Superior temporal gyrus (tissue), 1 donor: Measurements from ENCODE around the gene TMEM140.
"Not testable (repeated sequence)": the region's sequence is repeated elsewhere in the genome, so short reads cannot be mapped to it uniquely, and the experiment has no call there.

Experiments
- DNase-seq: peaks from one replicate; pipeline ENCODE4 v3.0.0-alpha.2; 2016; ENCODE audit errors: extremely low spot score

TMEM140 gene

DNA sequence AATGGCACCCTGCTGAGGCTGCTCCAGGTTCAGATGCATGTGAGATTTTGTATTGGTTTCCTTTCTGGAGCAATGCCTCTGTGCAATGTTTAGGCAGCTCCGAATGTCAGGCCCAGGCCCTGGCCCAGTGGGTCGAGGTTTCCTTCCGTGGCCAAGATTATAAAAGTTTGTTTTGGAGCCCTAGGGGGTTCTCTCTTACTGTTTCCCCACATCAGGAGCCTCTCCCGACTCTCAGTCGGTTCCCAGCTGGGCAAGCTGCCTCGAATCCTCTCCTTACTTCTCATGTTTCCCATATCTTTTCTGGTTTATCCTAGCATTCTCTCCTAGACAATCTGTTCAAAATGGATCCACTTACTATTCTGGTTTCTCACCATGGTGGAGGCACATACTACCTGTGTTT lies 11.0 kb downstream of the TMEM140 start:
- DNase-seq = no peak

- no peak for DNase-seq
Measured at GRCh38 chr7:135159359-135160085, 11.7 kb downstream of the TMEM140 start.

GRCh38 chr7:135160098-135160857 lies 12.4 kb downstream of the TMEM140 start:
- DNase-seq = no peak

- DNase-seq = no peak
Measured at GRCh38 chr7:135160858-135161653, 13.2 kb downstream of the TMEM140 start.

DNA sequence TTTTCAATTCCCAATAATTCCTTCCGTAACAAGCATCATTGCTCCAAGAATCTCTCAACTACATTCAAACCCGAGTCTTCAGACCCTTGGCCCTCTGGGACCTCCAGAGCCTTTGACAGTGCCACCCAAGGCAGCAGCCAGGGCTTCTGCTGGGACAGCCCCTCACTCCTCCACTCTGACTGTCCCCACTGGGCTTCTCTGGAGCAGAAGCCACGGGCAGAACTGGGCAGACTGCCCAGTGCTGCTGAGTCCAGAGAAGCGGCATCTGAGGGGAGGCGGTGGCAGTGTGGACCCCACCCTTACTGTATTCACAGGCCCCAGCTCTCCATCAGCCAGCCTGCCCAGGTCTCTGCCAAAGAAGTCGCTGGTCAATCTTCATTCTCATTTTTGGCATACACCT lies 13.8 kb downstream of the TMEM140 start:
- no peak for DNase-seq

DNA sequence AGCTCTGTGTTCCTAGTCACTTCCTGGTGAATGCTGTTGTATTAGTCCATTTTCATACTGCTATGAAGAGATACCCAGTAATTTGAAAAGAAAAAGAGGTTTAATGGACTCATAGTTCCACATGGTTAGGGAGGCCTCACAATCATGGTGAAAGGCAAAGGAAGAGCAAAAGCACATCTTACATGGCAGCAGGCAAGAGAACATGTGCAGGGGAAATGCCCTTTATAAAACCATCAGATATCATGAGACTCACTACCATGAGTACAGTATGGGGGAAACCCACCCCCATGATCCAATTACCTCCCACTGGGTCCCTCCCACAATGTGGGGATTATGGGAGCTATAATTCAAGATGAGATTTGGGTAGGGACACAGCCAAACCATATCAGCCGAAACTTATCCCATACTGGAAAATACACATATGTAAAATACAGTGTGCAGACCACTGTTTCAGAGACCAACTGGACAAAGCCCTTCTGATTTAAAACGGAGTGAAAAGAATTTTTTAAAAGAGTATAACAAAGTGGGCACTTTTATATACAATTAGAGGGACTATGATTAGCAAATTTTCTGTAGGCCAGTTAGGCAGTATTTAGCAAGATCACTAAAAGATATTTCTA lies 14.6 kb downstream of the TMEM140 start:
- DNase-seq = no peak

DNA sequence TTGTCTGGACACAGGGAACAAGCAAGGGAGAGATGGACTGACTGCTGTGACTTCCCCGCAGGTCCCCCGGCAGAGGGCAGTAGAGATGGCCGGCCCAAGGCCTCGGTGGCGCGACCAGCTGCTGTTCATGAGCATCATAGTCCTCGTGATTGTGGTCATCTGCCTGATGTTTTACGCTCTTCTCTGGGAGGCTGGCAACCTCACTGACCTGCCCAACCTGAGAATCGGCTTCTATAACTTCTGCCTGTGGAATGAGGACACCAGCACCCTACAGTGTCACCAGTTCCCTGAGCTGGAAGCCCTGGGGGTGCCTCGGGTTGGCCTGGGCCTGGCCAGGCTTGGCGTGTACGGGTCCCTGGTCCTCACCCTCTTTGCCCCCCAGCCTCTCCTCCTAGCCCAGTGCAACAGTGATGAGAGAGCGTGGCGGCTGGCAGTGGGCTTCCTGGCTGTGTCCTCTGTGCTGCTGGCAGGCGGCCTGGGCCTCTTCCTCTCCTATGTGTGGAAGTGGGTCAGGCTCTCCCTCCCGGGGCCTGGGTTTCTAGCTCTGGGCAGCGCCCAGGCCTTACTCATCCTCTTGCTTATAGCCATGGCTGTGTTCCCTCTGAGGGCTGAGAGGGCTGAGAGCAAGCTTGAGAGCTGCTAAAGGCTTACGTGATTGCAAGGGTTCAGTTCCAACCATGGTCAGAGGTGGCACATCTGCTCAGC lies 16.6 kb downstream of the TMEM140 start:
- DNase-seq = no peak

GRCh38 chr7:135165862-135166261 lies 18.0 kb downstream of the TMEM140 start:
- DNase-seq = no peak

DNA sequence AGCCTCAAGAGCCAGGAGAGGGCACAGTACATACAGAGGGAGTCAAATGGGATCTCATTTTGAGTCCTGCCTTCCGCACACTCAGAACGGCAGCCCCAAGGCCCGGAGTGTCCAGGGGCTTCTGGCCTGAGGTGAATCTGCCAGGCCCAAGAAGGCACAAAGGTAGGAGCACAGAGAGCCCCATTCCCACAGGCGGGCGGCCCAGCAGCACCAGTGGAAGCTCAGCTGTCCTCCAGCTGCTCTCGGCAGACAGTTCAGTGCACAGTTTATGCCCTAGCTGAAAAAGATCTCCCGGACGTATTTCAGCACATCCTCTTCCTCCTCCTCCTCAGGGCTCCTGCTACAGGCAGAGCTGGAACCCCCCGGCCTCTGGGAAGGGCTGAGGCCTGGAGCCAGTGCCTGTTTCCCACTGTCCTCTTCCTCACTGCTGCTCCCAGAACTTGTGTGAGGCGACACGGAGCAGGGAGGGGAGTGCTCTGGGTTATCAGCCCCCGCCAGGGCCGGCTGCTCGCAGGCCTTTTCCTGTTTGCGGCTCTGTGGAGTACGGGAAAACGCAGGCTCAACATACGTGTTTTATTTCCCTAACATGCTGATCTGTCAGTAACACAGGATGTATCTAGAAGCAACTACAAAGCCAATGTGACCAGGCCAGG lies 18.6 kb downstream of the TMEM140 start:
- no peak for DNase-seq

- DNase-seq = no peak
Measured at GRCh38 chr7:135167365-135167917, 19.6 kb downstream of the TMEM140 start.

- DNase-seq = no peak
Measured at GRCh38 chr7:135168001-135168400, 20.1 kb downstream of the TMEM140 start.

DNA sequence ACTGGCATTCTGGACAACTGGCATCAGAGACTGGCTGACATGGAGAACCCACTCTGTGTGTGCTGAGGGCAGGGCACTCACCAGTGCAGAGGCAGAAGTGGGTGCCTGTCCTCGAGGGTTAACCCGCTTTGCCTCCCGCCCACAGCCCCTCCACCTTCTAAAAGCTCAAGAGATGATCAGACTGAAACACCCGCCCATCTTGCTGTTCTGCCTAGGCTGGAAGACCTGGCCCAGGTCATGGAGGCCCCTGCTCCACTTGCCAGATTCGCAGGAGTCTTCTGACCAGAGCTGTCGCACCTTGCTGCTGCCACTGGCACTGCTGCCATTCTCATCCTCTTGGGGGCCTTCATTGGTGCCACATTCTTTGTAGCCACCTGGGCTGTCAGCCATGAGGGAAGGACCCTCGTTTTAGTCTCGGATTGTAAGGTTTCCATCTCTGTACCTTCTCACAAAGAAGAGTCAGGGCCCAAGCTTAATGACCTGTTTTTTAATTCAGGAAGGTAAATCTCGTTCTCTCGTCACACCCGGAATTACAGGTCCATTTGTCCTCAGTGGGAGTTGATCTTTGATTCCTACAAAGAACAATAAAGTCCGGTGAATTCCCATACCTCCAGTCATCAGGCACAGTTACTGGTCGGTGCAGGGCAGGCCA lies 20.7 kb downstream of the TMEM140 start:
- no peak for DNase-seq

DNA sequence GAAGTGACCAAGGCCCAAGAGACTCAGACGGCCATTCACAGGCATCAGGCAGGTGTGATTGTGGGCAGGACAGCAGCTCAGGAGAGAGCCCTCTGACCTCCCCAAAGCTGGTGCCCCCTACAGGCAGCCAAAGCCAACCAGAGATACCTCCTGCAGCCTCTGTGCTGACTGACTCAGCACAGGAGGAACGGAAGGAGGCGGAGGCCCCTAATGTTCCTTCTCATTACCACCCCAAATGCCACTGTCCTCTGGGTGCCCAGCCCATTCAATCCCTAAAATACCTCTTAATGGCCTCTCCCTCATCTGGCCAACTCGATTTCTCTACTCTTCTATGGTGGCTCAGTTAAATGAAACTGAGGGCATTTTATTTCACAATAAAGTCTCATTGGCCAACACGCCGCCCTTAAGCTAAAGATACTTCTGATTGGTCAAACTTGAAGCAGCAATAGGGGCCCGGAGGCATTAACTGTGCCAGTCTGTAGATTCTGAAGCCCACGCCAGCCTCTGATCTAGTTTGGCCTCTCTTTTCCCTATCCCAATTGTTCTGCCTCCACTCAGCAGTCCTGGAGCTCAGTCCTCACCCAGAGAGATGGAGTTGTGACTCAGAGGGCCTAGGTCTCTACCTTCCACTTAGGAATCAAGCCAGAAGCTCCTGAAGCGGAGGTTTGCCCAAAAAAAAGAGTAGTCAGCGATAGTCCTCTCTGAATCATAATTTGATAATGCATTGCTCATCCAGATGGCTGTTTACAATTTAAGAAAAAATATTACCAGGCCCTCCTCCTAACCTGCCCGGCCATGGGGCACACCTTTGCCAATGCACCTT lies 21.5 kb downstream of the TMEM140 start:
- DNase-seq = no peak

DNA sequence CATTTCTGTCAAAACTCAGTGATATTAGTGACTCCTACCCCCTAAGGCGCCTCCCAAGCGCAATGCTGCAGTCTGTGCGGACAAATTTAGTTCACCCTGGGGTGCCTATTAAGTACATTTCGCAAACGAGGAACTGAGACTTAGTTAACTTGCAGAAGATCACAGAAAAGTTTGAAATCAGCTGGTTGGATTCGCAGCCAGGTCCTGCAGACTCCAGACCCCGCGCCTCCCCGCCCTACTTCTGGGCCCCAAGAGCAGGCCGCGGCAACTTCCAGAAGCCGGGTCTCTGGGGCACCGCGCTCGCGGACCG lies 22.0 kb downstream of the TMEM140 start:
- DNase-seq = no peak

DNA sequence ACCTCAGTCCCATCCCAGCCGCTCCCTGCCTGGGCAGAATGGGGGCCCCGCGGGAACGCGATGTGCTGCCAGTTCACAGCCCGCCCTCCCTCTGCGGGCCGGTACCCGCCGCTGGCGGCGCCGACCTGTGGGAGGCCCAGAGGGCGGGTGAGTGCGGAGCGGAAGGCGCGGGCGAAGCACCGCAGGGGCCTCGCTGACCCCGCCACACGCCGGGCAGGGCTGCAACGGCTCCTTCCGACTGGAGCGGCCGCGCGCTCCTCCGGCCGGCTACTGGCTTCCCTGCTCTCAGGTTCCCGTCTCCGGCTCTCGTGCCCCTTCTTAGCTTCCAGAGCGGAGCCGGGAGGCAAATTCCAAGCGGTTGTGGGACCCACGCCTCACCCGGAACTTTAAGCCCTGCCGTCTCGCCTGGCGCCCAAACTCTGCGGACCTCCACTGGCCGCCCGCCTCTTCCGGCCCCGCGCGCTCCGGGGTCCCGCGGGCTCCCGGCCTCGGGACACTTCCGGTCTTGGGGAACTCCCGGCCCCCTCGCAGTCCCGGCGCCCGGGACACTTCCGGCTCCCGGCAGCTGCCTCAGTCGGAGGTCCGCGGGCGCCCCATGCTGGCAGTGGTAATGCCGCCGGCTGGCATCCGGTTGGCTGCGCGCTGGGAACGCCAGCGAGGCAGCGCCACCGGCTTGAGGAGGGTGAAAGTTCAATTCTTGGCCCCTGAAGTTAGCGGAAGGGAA lies 22.6 kb downstream of the TMEM140 start, which contains the start of gene CYREN:
Gene CYREN, minus strand, starts transcription at position 434 of the 724 bp plus-strand sequence. CDS start 1,785 bp downstream, outside the sequence.
- peak; percentile 93 for DNase-seq

- DNase-seq = not testable (repeated sequence)
Measured at GRCh38 chr7:135170998-135171481, 23.2 kb downstream of the TMEM140 start.

GRCh38 chr7:135171581-135172291 lies 23.9 kb downstream of the TMEM140 start:
- peak; percentile 44 for DNase-seq

DNA sequence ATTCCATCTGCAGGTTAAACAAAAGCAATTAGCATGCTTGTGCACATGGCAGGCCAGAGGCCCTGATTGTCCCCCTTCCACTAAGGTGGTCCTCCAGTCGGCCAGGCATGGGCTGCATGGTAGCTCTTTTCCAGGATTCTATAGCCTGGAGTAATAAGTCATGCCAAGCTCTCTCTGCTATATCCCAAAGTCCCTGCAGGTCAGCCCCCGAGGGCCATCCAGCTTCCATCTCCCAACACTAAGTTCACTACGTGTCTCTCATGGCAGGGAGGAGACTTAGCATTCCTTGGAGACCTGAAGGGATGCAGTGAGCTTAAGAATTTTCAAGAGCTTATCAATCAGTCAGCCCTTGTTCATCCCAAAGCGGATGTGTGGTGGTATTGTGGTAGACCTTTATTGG lies 26.0 kb downstream of the TMEM140 start:
- DNase-seq = not testable (repeated sequence)
